Thyroid gland (tissue), 4 donors: Measurements from ENCODE around the gene PLEKHD1. TPM values are rescaled to one million over a fixed set of nuclear protein-coding genes. Genes with fewer than 3 reads are reported as not detected.

Source experiments
- DNase-seq, 2 donors: peaks; one replicate each; pipeline ENCODE4 v3.0.0-alpha.2; 2019
- H3K27ac ChIP-seq, 3 donors: fragments of 200-600 bp; sonication (generic); 1 replicate in 2 of 3; 2 replicates in 1 of 3; pipeline ENCODE4 v1.5.1; 2016 to 2019; ENCODE audit warnings: mild to moderate bottlenecking in 1 of 3, moderate library complexity in 1 of 3
- H3K27me3 ChIP-seq: fragments of 200-600 bp; sonication (generic); one replicate; pipeline ENCODE4 v1.5.1; 2019
- H3K36me3 ChIP-seq, 2 donors: fragments of 200-600 bp; sonication (generic); one replicate each; pipeline ENCODE4 v1.5.1; 2016 to 2019
- H3K4me1 ChIP-seq, 2 donors: fragments of 200-600 bp; sonication (generic); one replicate each; pipeline ENCODE4 v1.5.1; 2017 to 2019
- H3K4me3 ChIP-seq, 3 donors: fragments of 200-600 bp; sonication (generic); replicated peaks in 1 of 3; 1 replicate in 2 of 3; 2 replicates in 1 of 3; pipeline ENCODE4 v1.5.1; 2016; ENCODE audit warnings: mild to moderate bottlenecking in 1 of 3
- H3K9me3 ChIP-seq: fragments of 200-600 bp; sonication (generic); one replicate; pipeline ENCODE4 v1.5.1; 2017
- CTCF ChIP-seq, 6 experiments: fragments of 200-600 bp in 3 of 6; fragments of 450-650 bp in 3 of 6; sonication (generic) in 3 of 6; IDR thresholded peaks; one replicate each; pipeline ENCODE4 v1.5.1; 2016 to 2019; ENCODE audit warnings: antibody characterized with exemption in 6 of 6, mild to moderate bottlenecking in 2 of 6, inconsistent platforms in 1 of 6, moderate library complexity in 1 of 6
- POLR2A ChIP-seq, 2 donors: fragments of 450-650 bp; IDR thresholded peaks; one replicate each; pipeline ENCODE4 v1.6.1; 2017; ENCODE audit warnings: antibody characterized with exemption in 2 of 2, mild to moderate bottlenecking in 2 of 2, moderate library complexity in 1 of 2
- WGBS, 2 donors: methylation state at CpG; one replicate each; pipeline ENCODE4 v1.1.5; 2017; 5-methylcytosine and 5-hydroxymethylcytosine counted together
- intact Hi-C: fragments of 100-400 bp; cut with DNase I; formaldehyde crosslinking; loops from one replicate; pipeline ENCODE4 v1.15.1; 2023
- total RNA-seq, 4 donors: library from RNA; depleted of rRNA; stranded (reverse); fragments of >200 nt; gene quantifications; one replicate each; pipeline ENCODE4 v1.2.3, GENCODE V29; 2016

Gene PLEKHD1
- total RNA-seq, 4 donors from 2014 or later, result 0.40 to 7.6 (median 2.7) TPM

GRCh38 chr14:69553252-69553651, 68.7 kb downstream of the PLEKHD1 start:
- H3K9me3 ChIP-seq, result no peaks in the 10 kb centered on the region
- 71 to 95% methylated on average over 1 of the region's 1 CpG for WGBS, 2 donors
- H3K4me1 ChIP-seq, result no peaks in the 10 kb centered on the region
- no peaks in the 10 kb centered on the region for H3K27me3 ChIP-seq
- intact Hi-C loops, result no loop called here
- DNase-seq, result no peak
- H3K4me3 ChIP-seq, result no peak overlapping the region
- no peak overlapping the region for H3K27ac ChIP-seq
- TF ChIP-seq POLR2A (IDR thresholded peaks at IDR 0.05) (no peak), CTCF (IDR thresholded peaks at IDR 0.05) (no peak)
- no peaks in the 10 kb centered on the region for H3K36me3 ChIP-seq

GRCh38 chr14:69554500-69554899, 70.0 kb downstream of the PLEKHD1 start:
- H3K27ac ChIP-seq, result no peak overlapping the region
- TF ChIP-seq CTCF (IDR thresholded peaks at IDR 0.05) (no peak), POLR2A (IDR thresholded peaks at IDR 0.05) (no peak)
- no peak overlapping the region for H3K4me3 ChIP-seq
- no peaks in the 10 kb centered on the region for H3K4me1 ChIP-seq
- WGBS, 2 donors, result 19 to 23% methylated on average over 4 of the region's 4 CpGs
- DNase-seq, result peak; percentile 82 to 86
- H3K9me3 ChIP-seq, result no peaks in the 10 kb centered on the region
- intact Hi-C loops, result no loop called here
- H3K36me3 ChIP-seq, result no peaks in the 10 kb centered on the region
- no peaks in the 10 kb centered on the region for H3K27me3 ChIP-seq

- Histone ChIP-seq H3K9me3 (no peaks in the 10 kb centered on the region), H3K36me3 (no peaks in the 10 kb centered on the region), H3K27ac (no peak overlapping the region), H3K4me1 (no peaks in the 10 kb centered on the region), H3K27me3 (no peaks in the 10 kb centered on the region), H3K4me3 (no peak overlapping the region)
- DNase-seq, result no peak
- TF ChIP-seq CTCF (IDR thresholded peaks at IDR 0.05) (no peak), POLR2A (IDR thresholded peaks at IDR 0.05) (no peak)
- 83 to 89% methylated on average over 4 of the region's 4 CpGs for WGBS, 2 donors
- intact Hi-C loops, result no loop called here
Measured at GRCh38 chr14:69558774-69559173, 74.2 kb downstream of the PLEKHD1 start.

- Histone ChIP-seq H3K9me3 (no peaks in the 10 kb centered on the region), H3K4me3 (no peak overlapping the region), H3K27me3 (no peaks in the 10 kb centered on the region), H3K4me1 (no peaks in the 10 kb centered on the region), H3K36me3 (no peaks in the 10 kb centered on the region), H3K27ac (no peak overlapping the region)
- intact Hi-C loops, result no loop called here
- no peak for TF ChIP-seq CTCF (IDR thresholded peaks at IDR 0.05)
- no peak for TF ChIP-seq POLR2A (IDR thresholded peaks at IDR 0.05)
- 28 to 44% methylated on average over 6 of the region's 6 CpGs for WGBS, 2 donors
- DNase-seq, result no peak
Measured at GRCh38 chr14:69559581-69560011, 75.1 kb downstream of the PLEKHD1 start.

GRCh38 chr14:69560826-69561225, 76.3 kb downstream of the PLEKHD1 start:
- 83 to 88% methylated on average over 7 of the region's 7 CpGs for WGBS, 2 donors
- intact Hi-C loops, result no loop called here
- no peaks in the 10 kb centered on the region for H3K36me3 ChIP-seq

More at GRCh38 chr14:69560826-69561225, 76.3 kb downstream of the PLEKHD1 start:
- no peaks in the 10 kb centered on the region for H3K27me3 ChIP-seq
- H3K9me3 ChIP-seq, result no peaks in the 10 kb centered on the region
- DNase-seq, result no peak
- no peak for TF ChIP-seq POLR2A (IDR thresholded peaks at IDR 0.05)
- TF ChIP-seq CTCF (IDR thresholded peaks at IDR 0.05), result no peak
- H3K4me1 ChIP-seq, result no peaks in the 10 kb centered on the region
- no peak overlapping the region for H3K4me3 ChIP-seq
- H3K27ac ChIP-seq, result no peak overlapping the region
